SK-N-SH treated with all-trans-retinoic acid at 6 μM for 48 hours (cell line): ENCODE measurements around the gene ADAMTS9.
"Not testable (repeated sequence)": the region's sequence is repeated elsewhere in the genome, so short reads cannot be mapped to it uniquely, and the experiment has no call there.

Experiments used
- ATAC-seq: fragments of 200-7000 bp; cut with Tn5 transposase; 3 replicates; pipeline ENCODE4 v1.9.1; 2020; ENCODE audit warnings: mild to moderate bottlenecking, moderate library complexity
- ARNTL ChIP-seq: fragments of 450-650 bp; formaldehyde crosslinking; IDR thresholded peaks from 2 replicates; pipeline ENCODE4 v1.5.0; 2020; ENCODE audit warnings: low read depth, mild to moderate bottlenecking, moderate library complexity, borderline replicate concordance
- BACH2 ChIP-seq: fragments of 250-450 bp; sonication (Bioruptor Pico); IDR thresholded peaks from 2 replicates; pipeline ENCODE4 v1.9.0; 2021; ENCODE audit warnings: mild to moderate bottlenecking, borderline replicate concordance
- CREB5 ChIP-seq: fragments of 250-450 bp; sonication (Bioruptor Pico); IDR thresholded peaks from 2 replicates; pipeline ENCODE4 v1.5.1; 2020; ENCODE audit warnings: low read depth, mild to moderate bottlenecking, moderate library complexity
- CSRNP3 ChIP-seq: fragments of 250-450 bp; sonication (Bioruptor Pico); IDR thresholded peaks from 2 replicates; pipeline ENCODE4 v1.5.1; 2021; ENCODE audit warnings: mild to moderate bottlenecking, moderate library complexity
- ESRRG ChIP-seq: fragments of 250-450 bp; sonication (Bioruptor Pico); IDR thresholded peaks from 2 replicates; pipeline ENCODE4 v1.6.1; 2021; ENCODE audit warnings: mild to moderate bottlenecking
- GLIS3 ChIP-seq: fragments of 250-450 bp; sonication (Bioruptor Pico); IDR thresholded peaks from 2 replicates; pipeline ENCODE4 v1.5.0; 2020; ENCODE audit warnings: mild to moderate bottlenecking, moderate library complexity
- OSR1 ChIP-seq: fragments of 250-450 bp; sonication (Bioruptor Pico); IDR thresholded peaks from 2 replicates; pipeline ENCODE4 v1.8.0; 2022; ENCODE audit warnings: moderate library complexity, mild to moderate bottlenecking, inconsistent platforms
- PATZ1 ChIP-seq: fragments of 250-450 bp; sonication (Bioruptor Pico); IDR thresholded peaks from 2 replicates; pipeline ENCODE4 v1.8.0; 2020; ENCODE audit warnings: mild to moderate bottlenecking, moderate library complexity, borderline replicate concordance
- POU6F1 ChIP-seq: fragments of 250-450 bp; sonication (Bioruptor Pico); IDR thresholded peaks from 2 replicates; pipeline ENCODE4 v1.8.0; 2021; ENCODE audit warnings: low read depth, mild to moderate bottlenecking, moderate library complexity, borderline replicate concordance
- PPARA ChIP-seq: fragments of 250-450 bp; sonication (Bioruptor Pico); IDR thresholded peaks from 2 replicates; pipeline ENCODE4 v1.5.0; 2020; ENCODE audit warnings: mild to moderate bottlenecking, borderline replicate concordance
- RARB ChIP-seq: fragments of 250-450 bp; sonication (Bioruptor Pico); IDR thresholded peaks from 2 replicates; pipeline ENCODE4 v1.8.0; 2021; ENCODE audit warnings: mild to moderate bottlenecking, moderate library complexity
- SNAI2 ChIP-seq: fragments of 250-450 bp; sonication (Bioruptor Pico); IDR thresholded peaks from 2 replicates; pipeline ENCODE4 v1.5.0; 2020; ENCODE audit warnings: mild to moderate bottlenecking, moderate library complexity
- TCF4 ChIP-seq: fragments of 250-450 bp; sonication (Bioruptor Pico); IDR thresholded peaks from 2 replicates; pipeline ENCODE4 v1.8.0; 2021; ENCODE audit warnings: mild to moderate bottlenecking, moderate library complexity, borderline replicate concordance
- TOX ChIP-seq: fragments of 250-450 bp; sonication (Bioruptor Pico); IDR thresholded peaks from 2 replicates; pipeline ENCODE4 v1.8.0; 2021; ENCODE audit warnings: mild to moderate bottlenecking, moderate library complexity, borderline replicate concordance
- TSHZ2 ChIP-seq: fragments of 250-450 bp; sonication (Bioruptor Pico); IDR thresholded peaks from 2 replicates; pipeline ENCODE4 v1.5.0; 2020; ENCODE audit warnings: mild to moderate bottlenecking, moderate library complexity
- ZC3H10 ChIP-seq: fragments of 250-450 bp; sonication (Bioruptor Pico); IDR thresholded peaks from 2 replicates; pipeline ENCODE4 v1.5.1; 2021; ENCODE audit warnings: mild to moderate bottlenecking, moderate library complexity
- ZFP3 ChIP-seq: fragments of 250-450 bp; sonication (Bioruptor Pico); IDR thresholded peaks from 2 replicates; pipeline ENCODE4 v1.5.0; 2020; ENCODE audit warnings: mild to moderate bottlenecking, moderate library complexity
- ZFP30 ChIP-seq: fragments of 450-650 bp; formaldehyde crosslinking; IDR thresholded peaks from 2 replicates; pipeline ENCODE4 v1.5.0; 2022; ENCODE audit warnings: mild to moderate bottlenecking, moderate library complexity
- ZNF565 ChIP-seq: fragments of 450-650 bp; formaldehyde crosslinking; conservative IDR thresholded peaks from 2 replicates; pipeline ENCODE4 v1.5.0; 2020; ENCODE audit warnings: low read depth, mild to moderate bottlenecking, moderate library complexity
- ZNF70 ChIP-seq: fragments of 450-650 bp; formaldehyde crosslinking; IDR thresholded peaks from 2 replicates; pipeline ENCODE4 v1.5.0; 2020; ENCODE audit warnings: mild to moderate bottlenecking, moderate library complexity
- ZNF8 ChIP-seq: fragments of 450-650 bp; formaldehyde crosslinking; IDR thresholded peaks from 2 replicates; pipeline ENCODE4 v1.5.0; 2020; ENCODE audit warnings: mild to moderate bottlenecking, moderate library complexity

Gene ADAMTS9

GRCh38 chr3:64549869-64550268 is 137.9 kb downstream of the ADAMTS9 start:
- ATAC-seq, result no peak
- TF ChIP-seq ARNTL (CRISPR knock-in tag) (no peak), GLIS3 (CRISPR knock-in tag) (no peak), CREB5 (no peak), ESRRG (CRISPR knock-in tag) (no peak), SNAI2 (CRISPR knock-in tag) (no peak), POU6F1 (no peak), ZNF70 (CRISPR knock-in tag) (no peak), ZFP30 (CRISPR knock-in tag) (no peak), OSR1 (CRISPR knock-in tag) (no peak), CSRNP3 (no peak), ZC3H10 (CRISPR knock-in tag) (no peak), TSHZ2 (CRISPR knock-in tag) (no peak), PATZ1 (no peak), ZNF565 (CRISPR knock-in tag) (no peak), ZFP3 (CRISPR knock-in tag) (no peak), ZNF8 (CRISPR knock-in tag) (no peak), TCF4 (CRISPR knock-in tag) (no peak)

- no peak for TF ChIP-seq TOX
- TF ChIP-seq ZNF70 (CRISPR knock-in tag), result no peak
- TF ChIP-seq GLIS3 (CRISPR knock-in tag), result no peak
- no peak for TF ChIP-seq PPARA (CRISPR knock-in tag)
- no peak for TF ChIP-seq ARNTL (CRISPR knock-in tag)
- TF ChIP-seq TCF4 (CRISPR knock-in tag), result no peak
- no peak for TF ChIP-seq ZNF8 (CRISPR knock-in tag)
Measured at GRCh38 chr3:64548200-64548889, 139.5 kb downstream of the ADAMTS9 start.

GRCh38 chr3:64546856-64547255 is 140.9 kb downstream of the ADAMTS9 start:
- no peak for TF ChIP-seq PPARA (CRISPR knock-in tag)
- TF ChIP-seq BACH2, result no peak
- TF ChIP-seq RARB (CRISPR knock-in tag), result no peak
- TF ChIP-seq POU6F1, result no peak
- TF ChIP-seq GLIS3 (CRISPR knock-in tag), result no peak
- ATAC-seq, result no peak

More at GRCh38 chr3:64548200-64548889, 139.5 kb downstream of the ADAMTS9 start:
- ATAC-seq, result no peak

GRCh38 chr3:64545239-64545638 is 142.6 kb downstream of the ADAMTS9 start:
- ATAC-seq, result not testable (repeated sequence)
